ENCODE measurements around the gene CRLF2.
A peak's percentile ranks its signal among the peaks of the same experiment; 100 is the strongest.

- TF ChIP-seq, protein P1, sequence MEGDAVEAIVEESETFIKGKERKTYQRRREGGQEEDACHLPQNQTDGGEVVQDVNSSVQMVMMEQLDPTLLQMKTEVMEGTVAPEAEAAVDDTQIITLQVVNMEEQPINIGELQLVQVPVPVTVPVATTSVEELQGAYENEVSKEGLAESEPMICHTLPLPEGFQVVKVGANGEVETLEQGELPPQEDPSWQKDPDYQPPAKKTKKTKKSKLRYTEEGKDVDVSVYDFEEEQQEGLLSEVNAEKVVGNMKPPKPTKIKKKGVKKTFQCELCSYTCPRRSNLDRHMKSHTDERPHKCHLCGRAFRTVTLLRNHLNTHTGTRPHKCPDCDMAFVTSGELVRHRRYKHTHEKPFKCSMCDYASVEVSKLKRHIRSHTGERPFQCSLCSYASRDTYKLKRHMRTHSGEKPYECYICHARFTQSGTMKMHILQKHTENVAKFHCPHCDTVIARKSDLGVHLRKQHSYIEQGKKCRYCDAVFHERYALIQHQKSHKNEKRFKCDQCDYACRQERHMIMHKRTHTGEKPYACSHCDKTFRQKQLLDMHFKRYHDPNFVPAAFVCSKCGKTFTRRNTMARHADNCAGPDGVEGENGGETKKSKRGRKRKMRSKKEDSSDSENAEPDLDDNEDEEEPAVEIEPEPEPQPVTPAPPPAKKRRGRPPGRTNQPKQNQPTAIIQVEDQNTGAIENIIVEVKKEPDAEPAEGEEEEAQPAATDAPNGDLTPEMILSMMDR (IDR thresholded peaks at IDR 0.05) = peak; percentile 58 to 87 (median 72)
- TF ChIP-seq POLR2A (IDR thresholded peaks at IDR 0.05) = no peak
Observed at GRCh38 chrX:1246816-1247215, 34.4 kb upstream of the CRLF2 start.
